Epithelial cell of alveolus of lung (primary cell): ENCODE measurements around the gene DCTN2. TPM values are rescaled to one million over a fixed set of nuclear protein-coding genes. Genes with fewer than 3 reads are reported as not detected.

Experiments used
- total RNA-seq: library from RNA; depleted of rRNA; stranded (reverse); fragments of >200 nt; gene quantifications from 2 replicates; pipeline ENCODE4 v1.2.1, GENCODE V29; 2015

DCTN2 gene
- total RNA-seq = 177 and 194 TPM in 2 replicates

DNA sequence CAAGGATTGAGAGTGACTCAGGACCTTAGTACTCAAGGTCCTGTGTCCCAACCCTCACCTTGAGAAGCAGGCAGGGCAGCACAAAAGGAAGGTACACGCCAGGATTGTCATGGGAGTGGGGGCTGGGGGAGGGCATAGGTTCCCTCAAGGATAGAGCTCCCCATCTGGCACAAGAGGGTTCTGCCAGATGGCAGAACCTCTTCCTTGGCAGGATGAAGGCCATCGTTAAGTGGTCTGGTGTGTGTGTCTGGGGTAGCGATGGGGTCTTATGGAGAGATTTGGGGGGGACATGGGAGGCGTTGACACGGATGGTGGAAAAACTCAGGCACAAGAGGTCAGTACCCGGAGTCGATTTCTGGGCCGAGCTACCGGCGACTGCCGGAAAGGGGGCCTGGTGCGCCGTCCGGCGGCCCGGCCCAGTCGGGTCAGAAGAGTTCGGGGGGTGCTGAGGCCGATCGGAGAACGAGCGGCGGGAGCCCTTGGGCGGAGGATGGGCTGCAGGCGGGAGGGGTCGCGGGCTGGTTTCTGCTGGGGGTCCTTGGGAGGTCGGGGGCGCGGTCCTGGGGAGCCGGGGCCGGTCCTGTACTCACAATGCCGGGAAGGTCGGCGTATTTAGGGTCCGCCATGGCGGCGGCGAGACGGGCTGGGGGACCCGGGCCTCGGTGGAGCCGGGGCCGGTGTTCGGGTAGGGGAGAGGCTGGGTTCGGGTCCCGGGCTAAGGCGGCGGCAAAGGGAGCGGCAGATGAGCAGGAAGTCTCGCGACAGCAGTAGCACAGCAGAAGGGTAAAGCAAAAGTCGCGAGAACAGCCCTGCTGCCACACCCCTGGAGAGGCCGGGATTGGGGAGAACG lies at the start of gene DCTN2:
TSS of gene DCTN2 (minus strand) at position 755 of the 850 bp plus-strand sequence. CDS start at position 626, 129 bp downstream.

GRCh38 chr12:57590864-57591781 lies 44.1 kb upstream of the DCTN2 start, which contains the start of gene PIP4K2C:
Gene PIP4K2C, plus strand, starts transcription at chr12:57591192. Its CDS starts 98 bp downstream, at chr12:57591290.

GRCh38 chr12:57549909-57550640 lies 3.1 kb upstream of the DCTN2 start, which contains the start of gene KIF5A:
Gene KIF5A, plus strand, starts transcription at chr12:57550044. Its CDS starts 228 bp downstream, at chr12:57550272.

DNA sequence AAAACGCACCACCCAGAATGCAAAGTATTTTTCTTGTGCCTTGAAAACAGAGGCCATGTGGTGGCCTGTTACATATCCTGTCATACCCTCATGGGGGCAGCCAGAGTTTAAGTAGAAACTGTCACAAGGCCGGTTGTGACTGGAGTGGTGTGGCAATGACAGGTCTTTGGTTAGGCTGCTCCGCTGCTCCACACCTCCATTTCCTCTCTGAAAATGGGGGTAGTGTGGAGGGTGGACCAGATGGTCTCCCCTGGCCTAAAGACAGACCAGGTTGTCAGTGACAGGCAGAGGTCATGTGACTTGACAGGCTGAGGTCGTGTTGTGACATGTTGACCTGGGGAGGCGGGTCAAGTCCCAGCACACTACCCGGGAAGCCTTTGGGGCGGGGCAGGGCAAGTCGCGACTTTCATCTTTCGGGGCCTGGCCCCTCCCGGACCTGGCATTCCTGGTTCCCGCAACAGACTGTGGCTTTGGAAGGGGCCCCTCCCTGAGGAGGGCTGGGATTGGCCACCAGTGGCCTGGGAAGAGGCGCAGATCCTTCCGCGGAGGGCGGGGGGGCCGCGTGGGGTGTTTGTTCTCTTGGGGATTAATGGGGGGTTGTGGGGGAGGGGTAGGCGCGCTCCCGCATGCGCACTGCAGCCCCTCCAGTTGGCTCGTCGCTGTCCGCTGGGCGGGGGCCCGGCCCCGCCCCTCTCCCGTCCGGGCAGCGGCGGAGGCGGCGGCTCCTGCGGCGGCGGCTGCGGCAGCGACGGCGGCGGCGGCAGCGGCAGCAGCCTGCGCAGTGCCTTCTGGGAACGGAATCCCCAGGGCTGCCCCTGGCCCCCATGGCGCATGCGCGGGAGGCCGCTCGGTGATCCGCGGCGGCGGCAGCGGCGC lies 24.7 kb downstream of the DCTN2 start, which contains the start of gene MBD6:
TSS of gene MBD6 (plus strand) at position 814 of the 876 bp plus-strand sequence. CDS start 1,480 bp downstream, outside the sequence.

GRCh38 chr12:57520053-57520818 lies 26.8 kb downstream of the DCTN2 start, which contains the start of gene DDIT3:
Gene DDIT3, minus strand, starts transcription at chr12:57520514. Its CDS starts 3,108 bp downstream, at chr12:57517406.

GRCh38 chr12:57487597-57488401 lies 59.2 kb downstream of the DCTN2 start, which contains the start of gene MARS1:
Gene MARS1, plus strand, starts transcription at chr12:57488068. Its CDS starts 23 bp downstream, at chr12:57488091.

Other genes with a start within 250 kb of the DCTN2 start
- gene R3HDM2, start 116.1 kb downstream of the DCTN2 start, total RNA-seq = 20.2 and 33.9 TPM in 2 replicates
- gene INHBC, start 112.4 kb downstream of the DCTN2 start, total RNA-seq = not detected in 2 replicates
- gene INHBE, start 91.9 kb downstream of the DCTN2 start, total RNA-seq = 0.24 and 12.4 TPM in 2 replicates
- gene GLI1, start 87.4 kb downstream of the DCTN2 start, total RNA-seq = 2.7 and 4.9 TPM in 2 replicates
- gene ARHGAP9, start 67.3 kb downstream of the DCTN2 start, total RNA-seq = 0.26 and 2.2 TPM in 2 replicates
- 64.7 and 148 TPM in 2 replicates for gene MARS1, start 59.1 kb downstream of the DCTN2 start, total RNA-seq
- 9.1 and 17.7 TPM in 2 replicates for gene DDIT3, start 26.7 kb downstream of the DCTN2 start, total RNA-seq
- gene MBD6, start 24.4 kb downstream of the DCTN2 start, total RNA-seq = 7.5 and 13.1 TPM in 2 replicates
- gene KIF5A, start 2.9 kb upstream of the DCTN2 start, total RNA-seq = 0.72 and 0.91 TPM in 2 replicates
- gene PIP4K2C, start 44.0 kb upstream of the DCTN2 start, total RNA-seq = 11.4 and 18.5 TPM in 2 replicates
- 21.2 and 22.9 TPM in 2 replicates for gene DTX3, start 57.6 kb upstream of the DCTN2 start, total RNA-seq
- gene ARHGEF25, start 64.2 kb upstream of the DCTN2 start, total RNA-seq = 13.8 and 22.4 TPM in 2 replicates
- 0.08 and 7.6 TPM in 2 replicates for gene B4GALNT1, start 86.0 kb upstream of the DCTN2 start, total RNA-seq
- gene OS9, start 146.9 kb upstream of the DCTN2 start, total RNA-seq = 175 and 282 TPM in 2 replicates
- 0.26 and 0.48 TPM in 2 replicates for gene AGAP2, start 191.6 kb upstream of the DCTN2 start, total RNA-seq
- gene TSPAN31, start 197.8 kb upstream of the DCTN2 start, total RNA-seq = 59.1 and 107 TPM in 2 replicates
- gene CDK4, start 205.1 kb upstream of the DCTN2 start, total RNA-seq = 141 and 233 TPM in 2 replicates
- 1.4 and 10.7 TPM in 2 replicates for gene MARCHF9, start 207.9 kb upstream of the DCTN2 start, total RNA-seq
- gene CYP27B1, start 219.9 kb upstream of the DCTN2 start, total RNA-seq = 0.26 and 0.32 TPM in 2 replicates
- 3.6 and 15.4 TPM in 2 replicates for gene METTL1, start 224.9 kb upstream of the DCTN2 start, total RNA-seq
- 7.4 and 14.5 TPM in 2 replicates for gene EEF1AKMT3, start 225.4 kb upstream of the DCTN2 start, total RNA-seq
- gene TSFM, start 235.6 kb upstream of the DCTN2 start, total RNA-seq = 22.7 and 28.4 TPM in 2 replicates